HG03066 (cell line): Measurements from ENCODE around the gene EGF.

Source experiments
- ATAC-seq: cut with Tn5 transposase; IDR thresholded peaks from one replicate; pipeline ENCODE4 v1.9.1; 2021; ENCODE audit warnings: low read depth; ENCODE audit not compliant: unreplicated experiment

The EGF gene

DNA sequence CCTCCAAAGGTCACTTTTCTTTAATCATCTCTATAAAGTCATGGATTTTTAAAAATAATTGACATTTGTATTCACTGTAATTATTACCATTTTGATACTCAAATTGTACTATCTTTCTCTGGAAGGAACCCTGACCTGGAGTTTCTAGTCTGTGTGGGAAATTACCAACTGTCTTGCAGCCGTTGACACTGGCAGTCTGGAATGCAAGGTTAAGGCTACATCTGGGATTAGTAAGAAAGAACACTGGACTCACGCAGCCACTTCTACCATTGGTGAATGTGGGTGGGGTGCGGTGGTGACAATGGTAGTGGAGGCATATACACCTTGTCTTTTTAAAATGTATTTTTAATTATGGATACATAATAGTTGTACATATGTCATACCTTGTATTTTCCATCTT is 40.9 kb downstream of the EGF start:
- no peak for ATAC-seq

DNA sequence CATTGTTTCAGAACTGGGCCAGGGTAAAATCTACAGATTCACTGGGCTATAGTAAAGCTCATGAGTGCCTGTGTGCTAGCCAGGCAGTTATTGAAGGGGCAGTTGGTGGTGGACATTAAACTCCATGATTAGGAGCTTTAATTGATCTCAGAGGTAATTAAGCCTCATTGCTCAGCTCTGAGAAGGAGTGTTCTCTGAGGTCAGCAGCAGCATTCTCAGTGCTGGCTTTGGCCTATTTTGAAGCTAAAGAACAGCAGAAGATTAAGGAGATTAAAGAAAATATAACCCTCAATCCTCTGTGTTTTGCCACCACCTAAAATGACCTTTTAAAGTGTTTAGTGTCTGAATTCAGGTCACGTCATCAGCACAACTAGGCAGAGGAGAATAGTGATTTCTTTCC is 42.5 kb downstream of the EGF start:
- no peak for ATAC-seq

DNA sequence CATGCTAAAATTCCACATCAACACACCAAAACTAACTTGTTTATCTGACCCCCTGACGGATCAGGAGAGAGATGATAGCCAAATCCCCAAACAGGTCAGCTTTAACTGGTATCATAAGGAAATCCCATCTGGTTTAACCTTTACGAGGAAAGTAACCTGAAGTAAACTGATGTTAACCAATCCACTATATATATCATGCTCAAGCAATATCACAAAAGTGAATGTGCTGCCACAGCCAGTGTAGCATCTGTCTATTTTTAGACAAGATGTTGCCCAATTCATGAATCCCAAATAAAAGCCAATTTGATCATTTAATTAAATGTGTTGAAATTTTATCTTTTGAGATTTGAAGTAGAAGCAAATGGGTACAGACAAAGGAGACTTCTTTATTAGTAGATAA is 44.5 kb downstream of the EGF start:
- no peak for ATAC-seq

DNA sequence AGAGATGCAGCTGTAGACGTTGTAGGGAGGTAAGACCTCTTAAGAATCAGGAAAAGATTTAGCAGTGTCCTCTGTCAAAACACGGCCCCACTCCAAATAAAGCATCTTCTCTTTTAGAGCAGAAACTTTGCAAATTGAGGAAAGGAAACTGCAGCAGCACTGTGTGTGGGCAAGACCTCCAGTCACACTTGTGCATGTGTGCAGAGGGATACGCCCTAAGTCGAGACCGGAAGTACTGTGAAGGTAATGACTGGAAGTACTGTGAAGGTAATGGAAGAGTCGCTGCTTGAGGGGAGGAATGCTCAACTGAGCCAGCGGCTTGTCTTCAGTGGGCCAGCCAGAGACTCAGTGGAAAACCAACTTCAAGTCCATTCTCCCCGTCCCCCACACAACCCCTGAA is 46.5 kb downstream of the EGF start:
- no peak for ATAC-seq

DNA sequence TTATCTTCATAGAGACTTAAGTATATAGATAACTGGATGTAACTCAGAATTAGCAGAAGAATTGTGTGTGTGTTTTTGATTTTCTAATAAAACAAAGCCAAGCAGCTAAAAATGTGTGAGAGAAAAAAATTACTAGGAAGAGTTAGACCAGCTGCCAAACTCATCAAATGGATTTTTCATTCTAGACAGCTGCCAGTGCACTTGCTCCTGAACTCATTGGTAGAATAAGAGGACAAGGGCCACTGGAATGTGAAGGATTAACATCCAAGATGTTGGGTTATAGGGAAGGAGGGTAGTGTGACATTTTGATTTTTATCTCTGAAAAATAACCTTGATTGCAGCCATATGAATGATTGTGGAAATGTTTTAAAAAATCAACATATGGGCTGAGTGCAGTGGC is 49.7 kb downstream of the EGF start:
- no peak for ATAC-seq

DNA sequence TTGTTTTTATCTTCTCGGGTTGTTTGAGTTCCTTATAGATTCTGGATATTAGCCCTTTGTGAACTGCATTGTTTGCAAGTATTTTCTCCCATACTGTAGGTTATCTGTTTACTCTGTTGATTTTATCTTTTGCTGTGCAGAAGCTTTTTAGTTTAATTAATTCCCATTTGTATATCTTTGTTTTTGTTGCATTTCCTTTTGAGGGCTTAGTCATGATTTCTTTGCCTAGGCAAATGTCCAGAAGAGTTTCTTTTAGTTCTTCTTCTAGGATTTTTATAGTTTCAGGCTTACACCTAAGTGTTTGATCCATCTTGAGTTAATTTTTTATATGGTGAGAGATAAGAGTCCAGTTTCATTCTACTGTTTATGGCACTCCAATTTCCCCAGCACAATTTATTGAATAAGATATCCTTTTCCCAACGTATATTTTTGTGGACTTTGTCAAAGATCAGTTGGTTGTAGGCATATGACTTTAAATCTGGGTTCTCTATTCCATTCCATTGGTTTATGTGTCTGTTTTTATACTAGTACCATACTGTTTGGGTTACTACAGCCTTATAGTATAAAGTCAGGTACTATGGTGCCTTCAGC is 54.3 kb downstream of the EGF start:
- ATAC-seq: no peak

DNA sequence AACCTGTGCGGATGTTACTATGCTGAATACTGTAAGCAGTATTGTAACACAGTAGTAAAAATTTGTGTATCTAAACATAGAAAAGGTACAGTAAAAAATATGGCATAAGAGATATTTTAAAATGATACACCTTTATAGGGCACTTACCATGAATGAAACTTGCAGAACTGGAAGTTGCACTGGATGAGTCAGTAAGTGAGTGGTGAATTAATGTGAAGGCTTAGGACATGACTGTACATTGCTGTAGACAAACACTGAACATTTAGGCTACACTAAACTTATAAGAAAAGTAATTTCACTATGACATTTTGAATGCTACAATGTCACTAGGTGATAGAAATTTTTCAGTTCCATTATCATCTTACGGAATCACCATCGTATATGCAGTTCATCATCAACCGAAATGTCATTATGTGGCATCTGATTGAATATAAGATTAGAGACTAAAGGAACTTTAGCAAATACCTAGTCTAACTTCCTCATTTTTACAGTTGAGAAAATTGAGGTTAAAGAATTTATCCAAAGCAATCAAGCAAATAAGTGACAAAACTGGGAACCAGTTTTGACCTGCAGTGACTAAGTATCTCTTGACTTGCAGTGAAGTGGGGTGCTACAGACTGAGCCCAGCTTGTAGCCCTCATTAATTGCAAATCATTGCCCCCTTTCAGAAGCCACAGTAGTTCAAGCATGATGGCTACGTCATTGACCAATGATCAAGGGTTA is 55.3 kb downstream of the EGF start:
- no peak for ATAC-seq

DNA sequence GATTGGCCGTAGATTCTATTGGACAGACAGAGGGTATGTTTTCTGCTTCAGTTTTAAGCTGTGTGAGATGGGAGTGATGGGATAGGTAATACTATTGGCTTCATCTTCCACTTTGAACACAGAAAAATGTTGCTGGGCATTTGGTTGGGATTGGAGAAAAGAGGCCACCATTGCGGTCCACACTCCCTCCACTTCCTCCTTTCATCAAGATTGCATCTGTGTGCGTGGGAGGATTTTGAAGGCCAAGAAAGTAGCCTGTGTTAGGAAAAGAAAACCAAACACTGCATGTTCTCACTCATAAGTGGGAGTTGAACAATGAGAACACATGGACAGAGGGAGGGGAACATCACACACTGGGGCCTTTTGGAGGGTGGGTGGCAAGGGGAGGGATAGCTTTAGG is 56.4 kb downstream of the EGF start:
- ATAC-seq: no peak

DNA sequence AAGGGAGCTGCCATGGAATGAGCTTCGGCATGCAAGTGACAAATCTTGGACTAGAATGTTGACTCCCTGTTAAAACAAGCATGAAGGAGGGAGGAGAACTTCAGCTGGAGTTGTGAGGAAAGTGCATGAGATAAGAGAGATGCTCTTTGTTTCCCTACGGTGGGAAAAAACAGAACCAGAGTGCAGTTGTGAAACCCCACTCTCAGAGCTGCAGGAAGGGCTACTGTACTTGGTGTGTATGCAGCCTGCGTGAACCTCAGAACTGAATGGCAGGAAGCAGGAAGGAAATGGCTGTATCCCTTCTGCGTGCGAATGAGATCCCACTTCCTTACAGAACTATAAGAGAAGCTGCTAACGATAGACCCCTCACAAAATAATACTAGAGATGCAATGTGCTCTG is 57.2 kb downstream of the EGF start:
- no peak for ATAC-seq

DNA sequence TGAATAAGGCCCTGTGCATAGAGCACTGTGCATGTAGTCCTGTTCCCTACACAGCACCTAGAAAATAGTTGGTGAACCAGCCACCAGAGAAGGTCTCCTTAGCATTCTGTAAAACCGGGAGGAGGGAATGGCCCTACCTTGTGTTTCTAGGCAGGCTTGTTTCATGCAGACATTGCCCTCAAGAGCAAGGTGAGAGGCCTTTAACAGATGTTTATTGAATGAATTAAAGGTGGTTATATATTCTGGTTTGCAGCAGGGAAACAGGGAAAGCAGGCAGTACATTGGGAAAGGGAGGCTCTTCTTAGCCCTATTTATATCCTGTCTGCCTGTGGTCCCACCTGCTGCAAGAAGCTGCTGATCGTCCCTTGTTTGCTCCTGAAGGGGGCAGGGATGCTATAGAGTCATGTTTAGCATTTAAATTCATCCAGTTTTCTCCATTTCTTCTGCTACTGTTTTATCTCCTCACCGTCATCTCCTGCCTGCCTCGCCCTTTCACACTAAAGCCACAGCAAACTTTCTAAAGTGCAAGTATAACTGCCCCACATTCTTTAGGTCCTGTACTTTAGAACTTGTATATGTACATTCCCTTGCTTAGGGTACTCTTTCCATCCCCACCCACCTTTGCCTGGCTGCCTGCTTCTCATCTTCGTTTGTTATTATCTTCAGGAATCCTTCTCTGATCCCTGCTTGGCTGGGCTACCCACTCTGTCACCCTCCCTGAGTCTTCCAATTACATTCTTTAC is 60.3 kb downstream of the EGF start:
- ATAC-seq: no peak

DNA sequence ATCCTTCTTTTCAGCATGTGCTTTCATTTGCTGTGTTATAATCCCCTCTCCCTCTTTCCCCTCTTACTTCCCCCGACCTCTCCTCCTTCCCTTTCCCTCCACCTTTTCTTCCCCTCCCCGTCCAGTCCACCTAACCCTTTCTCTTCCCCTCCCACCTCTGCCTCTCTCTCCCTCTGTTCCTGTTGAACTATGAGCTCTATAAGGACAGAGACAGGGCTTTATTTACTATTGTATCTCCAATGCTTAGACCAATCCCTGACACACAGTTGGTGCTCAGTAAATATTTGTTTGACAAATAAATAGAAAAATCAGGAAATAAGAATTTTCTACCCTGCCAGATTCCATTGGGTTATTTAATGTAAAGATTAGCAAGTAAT is 60.8 kb downstream of the EGF start:
- ATAC-seq: no peak

DNA sequence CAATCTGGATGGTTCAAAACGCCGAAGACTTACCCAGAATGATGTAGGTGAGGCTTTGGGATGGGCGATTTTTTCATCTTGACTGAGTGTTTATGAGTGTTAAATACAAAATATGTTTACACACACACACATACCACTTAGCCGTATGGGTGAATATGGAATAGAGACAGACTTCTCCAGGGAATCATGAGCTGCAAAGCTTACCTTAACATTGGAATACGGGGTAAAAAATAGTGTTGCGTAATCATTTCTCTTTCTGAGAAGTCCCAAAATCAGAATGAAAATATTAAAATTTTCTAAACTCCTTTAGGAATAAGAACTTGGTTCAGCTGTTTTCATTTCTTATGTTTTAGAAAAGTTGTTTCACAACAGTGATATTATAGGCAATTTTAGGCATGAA is 63.5 kb downstream of the EGF start:
- ATAC-seq: no peak

DNA sequence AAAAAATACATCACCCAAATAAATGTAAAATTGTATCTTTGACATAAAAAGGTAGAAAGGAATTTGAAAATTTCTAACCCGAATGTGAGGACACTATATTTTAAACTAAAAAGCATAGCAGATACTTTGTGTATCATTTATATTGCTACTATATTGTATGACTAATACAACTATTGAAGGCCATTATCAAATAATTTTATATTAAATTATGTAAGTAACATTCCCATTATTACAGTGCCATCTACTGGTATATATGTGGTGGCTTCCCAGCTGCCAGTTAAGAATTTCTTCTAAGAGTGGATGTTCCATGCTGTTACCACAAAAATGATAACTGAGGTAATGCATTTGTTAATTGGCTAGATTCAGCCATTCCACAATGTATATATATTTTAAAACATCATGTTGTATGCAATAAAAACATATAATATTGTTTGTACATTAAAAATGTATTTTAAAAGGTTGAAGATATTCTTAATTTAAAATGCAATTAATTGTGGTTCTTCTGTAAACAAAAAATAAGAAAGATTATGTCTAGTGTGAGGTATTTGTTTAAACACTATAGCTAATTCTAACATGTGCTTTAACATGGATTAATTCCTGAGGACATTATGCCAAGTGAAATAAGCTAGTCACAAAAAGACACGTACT is 65.3 kb downstream of the EGF start:
- ATAC-seq: no peak

DNA sequence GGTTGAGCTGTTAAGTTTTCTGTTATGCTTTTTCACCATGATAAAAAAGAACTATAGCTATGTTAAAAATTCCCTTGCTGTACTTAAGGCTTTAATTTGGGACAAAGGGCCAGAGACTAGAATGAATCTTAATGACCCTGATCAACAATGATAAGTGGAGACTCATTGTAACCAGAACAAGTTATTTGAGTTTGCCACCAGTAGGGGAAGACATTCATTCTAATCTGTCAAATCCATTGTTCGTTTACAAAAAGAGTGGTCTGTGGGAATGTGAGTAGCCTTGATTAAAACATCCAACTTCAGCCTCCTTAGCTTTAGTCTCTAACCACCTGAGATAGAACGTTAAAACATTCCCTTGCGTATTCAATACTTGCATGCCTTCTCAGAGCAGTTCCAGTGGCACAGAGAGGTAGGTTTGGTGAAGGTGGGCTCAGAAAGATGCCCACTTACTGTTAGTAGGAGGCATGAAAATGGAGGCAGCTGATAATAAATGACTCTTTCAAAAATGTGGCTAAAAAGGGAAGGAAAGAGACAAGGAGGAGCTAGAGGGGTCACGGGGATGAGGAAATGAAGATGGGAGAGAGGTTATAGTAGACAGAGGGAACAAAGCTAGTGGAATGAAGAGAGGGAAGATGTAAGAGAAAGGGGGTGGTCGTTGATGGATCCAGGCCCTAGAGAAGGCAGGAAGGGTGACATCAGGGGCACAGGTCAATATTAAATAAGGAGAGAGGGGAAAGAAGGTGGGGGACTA is 66.2 kb downstream of the EGF start:
- no peak for ATAC-seq

DNA sequence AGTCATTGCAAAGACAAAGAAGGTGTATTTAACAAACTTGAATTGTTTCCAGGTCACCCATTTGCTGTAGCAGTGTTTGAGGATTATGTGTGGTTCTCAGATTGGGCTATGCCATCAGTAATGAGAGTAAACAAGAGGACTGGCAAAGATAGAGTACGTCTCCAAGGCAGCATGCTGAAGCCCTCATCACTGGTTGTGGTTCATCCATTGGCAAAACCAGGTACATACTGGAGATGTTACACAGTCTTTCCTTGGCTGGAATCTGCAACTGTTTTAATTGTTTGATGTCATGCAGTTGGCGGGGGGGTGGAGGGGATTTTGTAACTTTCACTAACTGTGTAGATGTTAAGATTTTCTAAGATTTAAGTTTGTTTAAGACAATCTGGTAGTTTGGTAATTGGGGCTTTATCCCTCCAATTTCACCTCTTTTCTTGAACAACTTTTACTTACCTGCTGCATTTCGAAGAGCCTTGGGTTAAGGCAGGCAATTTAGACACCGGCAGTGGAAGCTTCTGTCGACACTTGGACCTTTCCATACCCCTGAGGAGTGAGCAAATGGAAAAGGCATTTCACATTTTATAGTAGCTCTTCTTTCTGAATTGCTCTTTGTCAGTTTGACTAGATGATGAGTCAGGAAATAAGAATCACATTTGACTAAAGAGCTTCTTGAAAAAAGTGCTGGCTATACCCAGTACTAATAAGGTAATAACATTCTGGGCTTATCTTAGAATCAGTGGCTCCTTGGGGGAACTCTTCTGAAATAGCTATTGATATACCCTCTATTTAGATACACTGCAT is 67.4 kb downstream of the EGF start:
- ATAC-seq: no peak

DNA sequence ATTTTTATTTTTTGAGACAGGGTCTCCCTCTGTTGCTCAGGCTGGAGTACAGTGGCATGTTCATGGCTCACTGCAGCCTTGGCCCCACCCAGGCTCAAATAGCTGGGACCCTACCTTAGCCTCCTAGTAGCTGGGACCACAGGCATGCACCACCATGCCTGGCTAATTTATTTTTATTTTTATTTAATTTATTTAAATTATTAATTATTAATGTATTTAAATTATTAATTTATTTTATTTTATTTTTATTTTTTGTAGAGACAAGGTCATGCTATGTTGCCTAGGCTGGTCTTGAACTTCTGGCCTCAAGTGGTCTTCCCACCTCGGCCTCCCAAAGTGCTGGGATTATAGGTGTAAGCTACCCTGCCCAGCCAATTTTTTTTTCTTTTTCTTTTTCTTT is 69.3 kb downstream of the EGF start:
- no peak for ATAC-seq

DNA sequence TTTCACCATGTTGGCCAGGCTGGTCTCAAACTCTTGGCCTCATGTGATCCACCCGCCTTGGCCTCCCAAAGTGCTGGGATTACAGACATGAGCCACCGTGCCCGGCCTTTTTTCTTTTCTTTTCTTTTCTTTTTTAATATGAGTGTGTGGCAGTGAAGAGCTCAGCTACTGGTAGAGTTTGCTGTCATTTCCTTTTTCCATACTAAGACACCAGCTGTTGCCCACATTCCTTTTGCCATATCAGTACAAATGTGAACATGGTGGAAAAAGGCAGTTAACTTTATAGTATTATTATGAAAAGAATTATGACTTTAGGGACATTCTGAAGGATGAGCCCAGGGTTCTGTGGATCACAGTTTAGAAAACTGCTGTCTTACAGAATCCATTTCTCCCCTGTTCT is 69.8 kb downstream of the EGF start:
- ATAC-seq: no peak

DNA sequence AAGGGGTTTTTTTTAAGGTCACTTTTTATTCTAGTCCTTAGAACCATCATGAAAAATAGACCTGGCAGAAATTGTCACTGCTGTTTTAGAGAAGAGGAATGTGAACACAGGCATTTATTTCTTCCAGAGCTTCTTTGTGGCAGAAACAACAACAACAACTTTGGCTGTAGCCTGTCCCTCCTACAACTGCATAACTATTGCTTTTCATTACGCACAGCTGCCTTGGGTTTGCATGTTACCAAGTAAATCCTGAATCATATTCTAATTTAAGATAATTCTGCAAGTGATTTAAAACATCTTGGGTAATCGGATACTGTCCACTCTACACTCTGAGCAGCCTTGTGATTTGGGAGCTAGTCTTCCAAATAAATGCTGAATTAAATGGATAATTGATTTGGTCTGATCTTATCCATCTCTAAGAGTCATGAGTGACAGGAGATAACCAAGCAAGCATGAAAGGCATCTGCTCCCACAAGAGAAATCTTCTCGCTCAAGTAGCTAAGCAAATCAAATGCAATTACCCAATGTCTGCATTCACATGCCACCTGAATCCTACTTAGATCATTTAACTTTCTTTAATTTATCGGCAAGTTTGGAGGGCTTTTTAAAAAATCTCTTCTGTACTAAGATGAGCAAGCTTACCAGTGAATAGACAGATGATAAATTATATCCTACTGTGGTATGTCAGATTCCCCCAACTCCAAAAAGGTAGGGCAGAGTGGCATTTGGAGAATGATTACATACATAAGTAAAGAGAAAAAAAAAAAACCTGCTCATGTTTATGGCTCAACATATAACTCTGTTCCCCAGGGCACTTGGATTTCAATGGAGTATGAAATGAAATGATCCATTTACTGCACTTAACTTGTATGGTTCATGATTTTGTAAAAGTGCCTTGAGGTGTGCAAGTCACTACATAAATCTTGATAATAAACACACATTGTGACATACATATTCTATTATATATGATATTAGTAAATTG is 73.6 kb downstream of the EGF start:
- ATAC-seq: no peak

DNA sequence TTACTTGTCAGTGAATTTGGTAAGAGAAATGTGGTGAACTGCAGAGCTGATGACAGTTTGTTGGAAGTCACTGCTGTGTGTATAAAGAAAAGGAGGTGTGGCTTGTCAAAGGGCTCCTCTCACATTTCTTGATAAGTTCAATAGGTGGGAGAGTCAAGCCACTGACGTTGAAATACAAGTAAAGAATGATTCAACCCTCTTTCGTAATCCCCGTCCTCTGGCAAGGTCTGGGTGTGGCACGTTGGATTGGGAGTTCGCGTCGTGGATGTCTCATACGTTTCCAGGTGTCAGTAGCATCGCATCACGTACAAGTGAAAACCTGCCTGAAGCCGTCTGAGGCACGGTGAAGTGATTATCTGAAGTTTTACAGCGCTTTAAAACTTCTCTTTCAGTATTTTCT is 76.4 kb downstream of the EGF start:
- no peak for ATAC-seq
